Stomach smooth muscle (tissue), 2 donors: Measurements from ENCODE around the gene DAB1.

Source experiments
- H3K27ac ChIP-seq: one replicate; pipeline ENCODE4 v1.7.0; 2013; ENCODE audit warnings: mild to moderate bottlenecking, low read length, inconsistent platforms
- H3K27me3 ChIP-seq, 2 donors: one replicate each; pipeline ENCODE4 v1.7.0; 2013; ENCODE audit warnings: low read length in 2 of 2; ENCODE audit not compliant: insufficient read depth in 2 of 2, control insufficient read depth in 1 of 2
- H3K36me3 ChIP-seq, 2 donors: one replicate each; pipeline ENCODE4 v1.7.0; 2013; ENCODE audit warnings: low read length in 2 of 2; ENCODE audit not compliant: control insufficient read depth in 2 of 2, insufficient read depth in 2 of 2
- H3K4me1 ChIP-seq: one replicate; pipeline ENCODE4 v1.7.0; 2013; ENCODE audit warnings: low read length; ENCODE audit not compliant: control insufficient read depth, insufficient read depth
- H3K4me3 ChIP-seq, 2 donors: one replicate each; pipeline ENCODE4 v1.7.0; 2013; ENCODE audit warnings: low read length in 2 of 2
- H3K9ac ChIP-seq, 2 donors: one replicate each; pipeline ENCODE4 v1.7.0; 2013; ENCODE audit warnings: low read length in 2 of 2, mild to moderate bottlenecking in 1 of 2
- H3K9me3 ChIP-seq, 2 donors: one replicate each; pipeline ENCODE4 v1.7.0; 2013; ENCODE audit warnings: low read length in 2 of 2; ENCODE audit not compliant: control insufficient read depth in 2 of 2
- donor health status: healthy.
- donor health status: Pancreatic carcinoma.

Gene DAB1

GRCh38 chr1:57447551-57447950 is 23.7 kb upstream of the DAB1 start:
- Histone ChIP-seq H3K27ac (no peak overlapping the region), H3K9ac (no peak overlapping the region), H3K9me3 (no peaks in the 10 kb centered on the region), H3K27me3 (no peaks in the 10 kb centered on the region), H3K36me3 (no peaks in the 10 kb centered on the region), H3K4me3 (no peak overlapping the region), H3K4me1 (no peaks in the 10 kb centered on the region)

DNA sequence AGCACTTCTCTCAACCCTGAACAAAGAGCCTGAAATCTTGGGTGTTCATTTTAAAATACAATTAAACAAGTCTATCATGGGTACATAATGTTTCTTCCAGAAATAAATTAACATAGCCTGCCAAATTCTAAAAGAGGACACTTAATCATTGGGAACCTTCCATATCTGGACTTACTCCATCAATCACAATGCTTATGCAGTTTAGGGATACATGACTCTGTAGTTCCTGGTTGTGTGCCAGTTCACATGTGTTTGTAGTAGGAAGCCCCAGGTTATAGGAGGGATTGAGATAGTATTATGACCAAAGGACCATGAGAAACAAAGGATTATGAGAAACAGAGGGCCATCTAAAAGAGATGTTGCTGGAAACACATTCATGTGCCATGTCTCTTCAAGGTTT is 19.1 kb upstream of the DAB1 start:
- no peaks in the 10 kb centered on the region for H3K4me1 ChIP-seq
- H3K9me3 ChIP-seq, result peaks cover 0 to 3% of the 10 kb centered on the region in 2 donors

DNA sequence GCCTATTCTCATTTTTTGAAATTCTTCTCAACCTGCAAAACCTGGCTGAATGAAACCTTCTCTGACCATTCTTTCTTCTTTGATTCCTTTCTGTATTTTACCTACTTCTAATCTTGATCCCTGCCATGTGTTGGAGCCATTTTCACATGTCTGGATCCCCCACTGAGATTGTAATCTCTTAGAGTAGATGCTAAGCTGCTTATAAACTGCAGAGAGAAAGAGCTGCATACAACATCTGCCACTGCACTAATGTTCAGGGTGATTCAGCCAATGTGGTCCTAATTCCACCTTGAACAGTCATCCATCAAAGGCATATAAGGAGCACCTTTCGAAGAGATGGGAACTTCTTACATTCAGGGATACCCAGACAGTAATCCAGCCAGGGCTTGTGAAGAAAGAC is 16.2 kb upstream of the DAB1 start:
- Histone ChIP-seq H3K27me3 (no peaks in the 10 kb centered on the region), H3K4me1 (no peaks in the 10 kb centered on the region), H3K27ac (no peak overlapping the region), H3K36me3 (no peaks in the 10 kb centered on the region), H3K4me3 (no peak overlapping the region), H3K9me3 (peaks cover 0 to 3% of the 10 kb centered on the region in 2 donors), H3K9ac (no peak overlapping the region)

More for the DNA sequence above, 19.1 kb upstream of the DAB1 start:
- no peak overlapping the region for H3K27ac ChIP-seq
- H3K27me3 ChIP-seq, result no peaks in the 10 kb centered on the region
- H3K36me3 ChIP-seq, result no peaks in the 10 kb centered on the region
- no peak overlapping the region for H3K9ac ChIP-seq
- no peak overlapping the region for H3K4me3 ChIP-seq

GRCh38 chr1:57431400-57431799 is 7.5 kb upstream of the DAB1 start:
- H3K4me3 ChIP-seq, result no peak overlapping the region
- no peaks in the 10 kb centered on the region for H3K27me3 ChIP-seq
- H3K9ac ChIP-seq, result no peak overlapping the region
- no peak overlapping the region for H3K27ac ChIP-seq
- H3K4me1 ChIP-seq, result no peaks in the 10 kb centered on the region
- no peaks in the 10 kb centered on the region for H3K9me3 ChIP-seq
- no peaks in the 10 kb centered on the region for H3K36me3 ChIP-seq

DNA sequence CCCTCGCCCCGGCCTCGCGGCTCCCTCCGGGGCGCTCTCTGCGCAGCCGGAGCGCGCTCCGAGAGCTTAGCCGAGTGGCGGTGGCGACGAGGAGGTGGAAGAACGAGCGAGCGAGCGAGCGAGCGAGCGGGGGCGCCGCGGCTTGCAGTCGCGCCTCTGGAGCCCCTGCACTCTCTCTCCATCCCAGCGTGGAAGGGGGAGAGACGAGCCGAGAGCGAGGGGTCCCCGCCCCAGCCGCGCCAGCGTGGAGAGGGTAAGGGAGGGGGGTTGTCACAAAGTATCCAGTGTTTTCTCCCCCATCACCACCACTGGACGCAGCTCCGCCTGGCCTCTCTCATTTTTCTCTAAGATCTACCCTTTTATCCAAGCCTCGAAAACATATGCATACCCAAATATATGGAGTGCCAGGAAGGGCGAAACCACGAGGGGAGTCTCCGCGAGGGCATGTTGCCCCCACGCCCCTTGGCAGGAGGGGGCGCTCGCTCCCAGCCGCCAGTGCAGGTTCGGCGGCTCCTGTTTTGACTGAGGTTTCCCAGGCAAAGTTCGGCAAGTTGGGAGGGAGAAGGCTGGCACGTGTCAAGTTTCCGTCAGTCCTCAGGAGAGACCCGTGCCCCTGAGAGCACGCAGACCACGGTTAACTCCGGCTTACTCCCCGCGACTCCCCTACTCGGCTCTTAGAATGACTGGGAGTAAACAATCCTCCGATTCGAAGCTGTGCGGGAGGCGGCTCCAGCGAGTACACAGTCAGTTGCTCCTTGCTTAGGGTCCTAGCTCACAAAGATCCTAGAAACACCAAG is 569 bp upstream of the DAB1 start:
- no peaks in the 10 kb centered on the region for H3K36me3 ChIP-seq
- H3K9me3 ChIP-seq, result no peaks in the 10 kb centered on the region
- peak overlapping the region in 1 of 2 donors; percentile 6 for H3K9ac ChIP-seq
- peaks cover 8% of the 10 kb centered on the region for H3K4me1 ChIP-seq
- H3K4me3 ChIP-seq, result peak overlapping the region; percentile 64 to 76
- peaks cover 0 to 4% of the 10 kb centered on the region in 2 donors for H3K27me3 ChIP-seq
- H3K27ac ChIP-seq, result peak overlapping the region; percentile 55

- Histone ChIP-seq H3K9ac (peak overlapping the region; percentile 13 to 21), H3K36me3 (no peaks in the 10 kb centered on the region), H3K9me3 (no peaks in the 10 kb centered on the region), H3K27ac (no peak overlapping the region), H3K27me3 (peaks cover 0 to 4% of the 10 kb centered on the region in 2 donors), H3K4me3 (peak overlapping the region; percentile 76 to 77), H3K4me1 (peaks cover 8% of the 10 kb centered on the region)
These were observed 665 bp downstream of the DAB1 start for GRCh38 chr1:57423135-57423655.

- Histone ChIP-seq H3K27ac (no peak overlapping the region), H3K9me3 (no peaks in the 10 kb centered on the region), H3K4me3 (peak overlapping the region; percentile 76 to 77), H3K27me3 (peaks cover 0 to 4% of the 10 kb centered on the region in 2 donors), H3K9ac (peak overlapping the region in 1 of 2 donors; percentile 21), H3K4me1 (peaks cover 8% of the 10 kb centered on the region), H3K36me3 (no peaks in the 10 kb centered on the region)
These were observed 1.4 kb downstream of the DAB1 start for GRCh38 chr1:57422271-57423134.

DNA sequence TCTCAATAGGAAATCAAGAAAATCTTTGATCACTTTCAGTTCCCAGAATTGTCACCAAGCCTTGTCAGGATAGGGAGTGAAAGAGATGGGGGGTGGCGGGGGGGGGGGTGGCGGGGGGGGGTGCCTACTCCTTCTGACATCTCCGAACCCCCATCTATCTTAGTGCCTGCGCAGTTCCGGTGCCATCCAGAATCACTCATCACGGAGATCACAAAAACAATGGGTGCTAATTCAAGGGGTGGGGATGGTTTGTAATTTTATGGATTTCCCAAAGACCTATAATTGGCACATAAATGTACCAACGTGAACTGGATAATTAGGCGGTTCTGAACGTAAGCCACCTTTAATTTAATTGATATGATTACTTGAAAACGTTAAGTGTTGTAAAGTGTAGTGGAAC is 2.1 kb downstream of the DAB1 start:
- Histone ChIP-seq H3K36me3 (no peaks in the 10 kb centered on the region), H3K9me3 (no peaks in the 10 kb centered on the region), H3K27me3 (peaks cover 0 to 4% of the 10 kb centered on the region in 2 donors), H3K27ac (no peak overlapping the region), H3K4me1 (peaks cover 8% of the 10 kb centered on the region), H3K9ac (no peak overlapping the region), H3K4me3 (peak overlapping the region; percentile 76 to 77)

DNA sequence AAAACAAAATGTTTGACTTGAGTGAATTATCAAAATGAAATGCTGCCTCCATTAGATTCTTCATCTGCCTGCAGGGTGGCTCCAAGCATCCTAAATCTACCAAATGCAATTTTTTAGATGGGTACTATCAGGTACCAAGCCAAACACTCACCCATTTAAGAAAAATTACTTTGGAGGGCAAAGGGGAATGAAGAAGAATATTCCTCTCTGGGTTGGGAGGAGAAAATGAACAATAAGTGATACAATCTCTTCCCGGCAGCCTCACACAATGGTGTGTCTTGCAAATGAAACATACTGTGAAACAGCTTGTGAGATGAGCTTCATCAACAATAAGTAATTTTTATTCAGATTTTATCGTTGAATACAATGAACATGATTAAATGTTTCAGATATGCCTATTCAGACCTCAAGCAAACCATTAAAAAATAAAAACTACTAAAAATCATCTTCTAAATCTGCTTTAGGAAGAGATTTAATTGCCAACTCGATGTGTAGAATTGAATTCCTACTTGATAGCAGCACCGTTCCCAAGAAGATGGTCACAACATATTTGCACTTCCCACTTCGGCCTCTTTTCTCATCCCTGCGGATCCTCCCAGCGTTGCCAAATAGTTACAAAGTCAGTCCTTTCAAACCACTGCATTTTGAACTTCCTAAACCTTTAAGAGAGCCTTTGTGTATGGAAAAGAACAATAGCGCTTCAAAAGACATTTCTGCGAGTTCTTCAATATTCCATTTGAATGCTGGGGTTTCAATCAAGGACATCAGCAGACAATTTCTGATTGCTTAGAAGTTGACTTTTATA is 2.7 kb downstream of the DAB1 start:
- Histone ChIP-seq H3K9ac (no peak overlapping the region), H3K4me3 (no peak overlapping the region), H3K4me1 (peaks cover 8% of the 10 kb centered on the region), H3K36me3 (no peaks in the 10 kb centered on the region), H3K27ac (no peak overlapping the region), H3K9me3 (no peaks in the 10 kb centered on the region), H3K27me3 (peaks cover 0 to 4% of the 10 kb centered on the region in 2 donors)

DNA sequence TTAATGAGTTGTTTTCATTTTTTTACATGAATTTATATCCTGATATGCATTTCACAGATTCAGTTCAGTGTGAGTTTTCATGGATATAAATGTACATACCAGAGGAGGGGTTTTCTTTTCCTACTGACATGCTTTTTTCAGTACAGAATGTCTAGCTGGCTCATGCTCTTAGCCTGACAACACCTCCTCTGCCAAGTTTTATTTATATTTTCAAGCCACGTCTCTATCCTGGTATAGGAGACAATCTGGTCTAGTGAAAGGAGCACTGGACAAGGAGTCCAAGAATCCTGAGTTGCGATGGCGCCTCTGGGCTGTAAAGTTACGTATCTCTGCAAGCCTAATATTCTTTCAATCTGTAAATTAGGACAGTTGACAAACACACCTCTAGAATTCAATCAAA is 4.9 kb downstream of the DAB1 start:
- H3K27ac ChIP-seq, result no peak overlapping the region
- H3K9ac ChIP-seq, result no peak overlapping the region
- peaks cover 0 to 4% of the 10 kb centered on the region in 2 donors for H3K27me3 ChIP-seq
- H3K4me1 ChIP-seq, result peaks cover 4% of the 10 kb centered on the region
- H3K9me3 ChIP-seq, result no peaks in the 10 kb centered on the region
- H3K4me3 ChIP-seq, result no peak overlapping the region
- no peaks in the 10 kb centered on the region for H3K36me3 ChIP-seq
